DND-41 (cell line): ENCODE results near the gene SLC1A2.
A peak's percentile ranks its signal among the peaks of the same experiment; 100 is the strongest.

Experiments
- ATAC-seq: fragments of 200-7000 bp; cut with Tn5 transposase; 3 replicates; pipeline ENCODE4 v1.9.1; 2021; ENCODE audit warnings: low read depth; ENCODE audit not compliant: insufficient read depth
- DNase-seq: peaks from one replicate; pipeline ENCODE4 v3.0.0-alpha.2; 2020
- H2AFZ ChIP-seq: 2 replicates; pipeline ENCODE4 v1.6.0; 2012; ENCODE audit warnings: low read depth, low read length
- H3K27ac ChIP-seq: 2 replicates; pipeline ENCODE4 v1.5.1; 2012; ENCODE audit warnings: low read length, inconsistent platforms
- H3K27me3 ChIP-seq: fragments of 200-600 bp; sonication (generic); 2 replicates; pipeline ENCODE4 v1.6.0; 2012; ENCODE audit warnings: low read length, mild to moderate bottlenecking, inconsistent platforms; ENCODE audit not compliant: insufficient read depth, poor library complexity
- H3K36me3 ChIP-seq: 2 replicates; pipeline ENCODE4 v1.5.1; 2012; ENCODE audit warnings: low read length, inconsistent platforms; ENCODE audit not compliant: insufficient read depth
- H3K4me1 ChIP-seq: 2 replicates; pipeline ENCODE4 v1.5.1; 2012; ENCODE audit warnings: mild to moderate bottlenecking, low read length; ENCODE audit not compliant: insufficient read depth
- H3K4me2 ChIP-seq: 2 replicates; pipeline ENCODE4 v1.6.0; 2012; ENCODE audit warnings: mild to moderate bottlenecking, moderate library complexity, low read length, inconsistent platforms; ENCODE audit not compliant: insufficient read depth
- H3K4me3 ChIP-seq, 2 experiments: fragments of 200-600 bp in 1 of 2; shearing (Covaris generic) in 1 of 2; 2 replicates each; pipeline ENCODE4 v1.5.1; 2012 to 2016; ENCODE audit warnings: inconsistent platforms in 2 of 2, low read length in 2 of 2, mild to moderate bottlenecking in 2 of 2, low read depth in 1 of 2, moderate library complexity in 1 of 2
- H3K79me2 ChIP-seq: 2 replicates; pipeline ENCODE4 v1.6.0; 2012; ENCODE audit warnings: low read length, inconsistent platforms; ENCODE audit not compliant: insufficient read depth
- H3K9ac ChIP-seq: 2 replicates; pipeline ENCODE4 v1.6.0; 2012; ENCODE audit warnings: low read depth, mild to moderate bottlenecking, inconsistent platforms, low read length, moderate library complexity
- H3K9me3 ChIP-seq: 2 replicates; pipeline ENCODE4 v1.5.1; 2012; ENCODE audit warnings: low read length, moderate library complexity, mild to moderate bottlenecking, inconsistent platforms; ENCODE audit not compliant: insufficient read depth, severe bottlenecking
- H4K20me1 ChIP-seq: 2 replicates; pipeline ENCODE4 v1.6.0; 2012; ENCODE audit warnings: low read length; ENCODE audit not compliant: insufficient read depth
- CTCF ChIP-seq: IDR thresholded peaks from 2 replicates; pipeline ENCODE4 v1.5.1; 2012; ENCODE audit warnings: borderline replicate concordance, low read length, moderate library complexity, mild to moderate bottlenecking; ENCODE audit not compliant: poor library complexity, severe bottlenecking; ENCODE audit errors: extremely low read depth
- EZH2 ChIP-seq: IDR thresholded peaks from 3 replicates; pipeline ENCODE4 v1.6.1; 2012; ENCODE audit warnings: borderline replicate concordance, low read depth, mild to moderate bottlenecking, moderate library complexity, low read length, inconsistent platforms; ENCODE audit not compliant: severe bottlenecking

The SLC1A2 gene

GRCh38 chr11:35223371-35223796 lies 196.0 kb downstream of the SLC1A2 start:
- no peak overlapping the region for H3K4me2 ChIP-seq
- H4K20me1 ChIP-seq = no peaks in the 10 kb centered on the region
- H3K36me3 ChIP-seq = peaks cover 80% of the 10 kb centered on the region
- H3K4me3 ChIP-seq = no peak overlapping the region
- no peaks in the 10 kb centered on the region for H3K9me3 ChIP-seq
- H3K79me2 ChIP-seq = no peaks in the 10 kb centered on the region
- no peaks in the 10 kb centered on the region for H3K27me3 ChIP-seq
- no peak overlapping the region for H3K9ac ChIP-seq
- TF ChIP-seq CTCF = no peak
- TF ChIP-seq EZH2 = no peak
- no peak overlapping the region for H2AFZ ChIP-seq
- H3K4me1 ChIP-seq = no peaks in the 10 kb centered on the region
- ATAC-seq (no peak), DNase-seq (no peak)
- no peak overlapping the region for H3K27ac ChIP-seq

- Histone ChIP-seq H3K79me2 (no peaks in the 10 kb centered on the region), H2AFZ (no peak overlapping the region), H3K27ac (no peak overlapping the region), H3K4me1 (no peaks in the 10 kb centered on the region), H3K9me3 (no peaks in the 10 kb centered on the region), H3K36me3 (peaks cover 74% of the 10 kb centered on the region), H3K4me2 (no peak overlapping the region), H3K27me3 (no peaks in the 10 kb centered on the region), H3K4me3 (no peak overlapping the region), H4K20me1 (no peaks in the 10 kb centered on the region), H3K9ac (no peak overlapping the region)
- DNase-seq (no peak), ATAC-seq (no peak)
- no peak for TF ChIP-seq CTCF
- no peak for TF ChIP-seq EZH2
These were observed 200.4 kb downstream of the SLC1A2 start for GRCh38 chr11:35218956-35219355.

- H3K79me2 ChIP-seq = no peaks in the 10 kb centered on the region
- peak; percentile 66; the same call in 2 of the 3 replicates for ATAC-seq
- no peaks in the 10 kb centered on the region for H3K9me3 ChIP-seq
- H3K4me3 ChIP-seq = no peak overlapping the region
- H3K27ac ChIP-seq = no peak overlapping the region
- no peak overlapping the region for H3K9ac ChIP-seq
- no peak for TF ChIP-seq EZH2
- TF ChIP-seq CTCF = no peak
- DNase-seq = peak; percentile 23
- no peaks in the 10 kb centered on the region for H3K4me1 ChIP-seq
- H3K27me3 ChIP-seq = no peaks in the 10 kb centered on the region
- H2AFZ ChIP-seq = no peak overlapping the region
- no peaks in the 10 kb centered on the region for H4K20me1 ChIP-seq
- H3K4me2 ChIP-seq = no peak overlapping the region
- H3K36me3 ChIP-seq = peaks cover 59% of the 10 kb centered on the region
These were observed 202.2 kb downstream of the SLC1A2 start for GRCh38 chr11:35216962-35217678.

- H3K9me3 ChIP-seq = no peaks in the 10 kb centered on the region
- no peak overlapping the region for H3K4me2 ChIP-seq
- H3K4me1 ChIP-seq = no peaks in the 10 kb centered on the region
- H3K36me3 ChIP-seq = peaks cover 47% of the 10 kb centered on the region
- no peaks in the 10 kb centered on the region for H3K27me3 ChIP-seq
- H4K20me1 ChIP-seq = no peaks in the 10 kb centered on the region
- H2AFZ ChIP-seq = no peak overlapping the region
- no peak overlapping the region for H3K4me3 ChIP-seq
- H3K79me2 ChIP-seq = no peaks in the 10 kb centered on the region
- TF ChIP-seq CTCF (no peak), EZH2 (no peak)
- H3K27ac ChIP-seq = no peak overlapping the region
- DNase-seq (no peak), ATAC-seq (no peak)
- no peak overlapping the region for H3K9ac ChIP-seq
These were observed 203.4 kb downstream of the SLC1A2 start for GRCh38 chr11:35215945-35216344.
